Activated CD4-positive, alpha-beta memory T cell treated with anti-CD3 and anti-CD28 coated beads for 36 hours (primary cell): ENCODE results near the gene ERO1B. TPM values are rescaled to one million over a fixed set of nuclear protein-coding genes. Genes with fewer than 3 reads are reported as not detected.
A peak's percentile ranks its signal among the peaks of the same experiment; 100 is the strongest.

Experiments
- CTCF ChIA-PET: fragments of 350-600 bp; sonication (Branson Sonifier 250); formaldehyde crosslinking; loops from one replicate; lab custom pipeline; 2021; ENCODE audit warnings: antibody characterized with exemption, inconsistent platforms; lab: Charles Lee
- POLR2A ChIA-PET: fragments of 350-600 bp; sonication (Branson Sonifier 250); formaldehyde crosslinking; loops from one replicate; lab custom pipeline; 2021; ENCODE audit warnings: antibody characterized with exemption; lab: Charles Lee
- DNase-seq: peaks from one replicate; pipeline ENCODE4 v3.0.0-alpha.2; 2020
- H3K27ac Mint-ChIP-seq: one replicate; pipeline ENCODE4 v1.8.0; 2021; ENCODE audit warnings: mixed read lengths
- H3K27me3 Mint-ChIP-seq: one replicate; pipeline ENCODE4 v1.8.0; 2021; ENCODE audit warnings: mixed read lengths
- H3K36me3 Mint-ChIP-seq: one replicate; pipeline ENCODE4 v1.8.0; 2021; ENCODE audit warnings: mixed read lengths
- H3K4me1 Mint-ChIP-seq: one replicate; pipeline ENCODE4 v1.8.0; 2021; ENCODE audit warnings: low read depth, mixed read lengths
- H3K4me3 Mint-ChIP-seq: one replicate; pipeline ENCODE4 v1.8.0; 2021; ENCODE audit warnings: mild to moderate bottlenecking, mixed read lengths
- H3K9me3 Mint-ChIP-seq: one replicate; pipeline ENCODE4 v1.8.0; 2021; ENCODE audit warnings: mixed read lengths
- intact Hi-C: fragments of 100-400 bp; cut with micrococcal nuclease; formaldehyde crosslinking; loops from one replicate; pipeline ENCODE4 v1.15.1; 2023
- total RNA-seq, 2 experiments: library from RNA; stranded (reverse); gene quantifications; one replicate each; pipeline ENCODE4 v1.2.3, GENCODE V29; 2021

The ERO1B gene
- total RNA-seq, 2 experiments from 2014 or later, result 2.7 to 2.9 TPM

DNA sequence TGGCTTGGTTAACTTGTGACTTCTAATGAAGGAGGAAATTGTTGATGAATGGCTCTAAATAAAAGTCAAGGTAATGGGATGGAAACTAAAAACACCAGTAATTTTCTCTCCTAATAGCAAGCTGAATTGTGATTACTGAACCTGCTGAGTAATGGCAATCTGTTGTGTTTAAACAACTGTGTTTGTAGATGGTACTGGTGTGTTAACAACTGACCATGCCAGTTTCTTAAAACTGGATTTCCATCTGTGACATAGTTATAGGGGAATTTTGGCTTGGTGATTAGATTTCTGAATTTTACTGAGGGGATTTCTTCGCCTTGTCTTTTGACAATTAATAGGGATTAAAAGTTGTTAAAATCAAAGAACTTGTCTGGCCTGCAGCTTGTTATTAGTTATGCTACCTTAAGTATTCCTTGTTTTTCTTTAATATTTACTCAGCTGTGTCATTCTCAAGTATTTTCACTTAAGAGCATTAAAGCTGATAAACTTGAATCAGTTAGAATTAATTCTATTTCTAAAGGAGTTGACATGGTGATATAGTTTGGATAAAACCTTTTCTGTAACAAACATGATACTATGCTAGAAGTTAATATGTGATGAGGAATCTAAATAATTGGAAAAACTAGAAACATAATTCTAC is 7.9 kb upstream of the ERO1B start:
- CTCF ChIA-PET, result no interaction called here
- H3K27me3 Mint-ChIP-seq, result peaks cover 2% of the 10 kb centered on the region
- intact Hi-C loops, result no loop called here
- POLR2A ChIA-PET, result no interaction called here
- no peaks in the 10 kb centered on the region for H3K9me3 Mint-ChIP-seq
- no peak overlapping the region for H3K4me3 Mint-ChIP-seq
- H3K4me1 Mint-ChIP-seq, result peaks cover 8% of the 10 kb centered on the region
- H3K27ac Mint-ChIP-seq, result no peak overlapping the region
- no peak for DNase-seq
- no peaks in the 10 kb centered on the region for H3K36me3 Mint-ChIP-seq

DNA sequence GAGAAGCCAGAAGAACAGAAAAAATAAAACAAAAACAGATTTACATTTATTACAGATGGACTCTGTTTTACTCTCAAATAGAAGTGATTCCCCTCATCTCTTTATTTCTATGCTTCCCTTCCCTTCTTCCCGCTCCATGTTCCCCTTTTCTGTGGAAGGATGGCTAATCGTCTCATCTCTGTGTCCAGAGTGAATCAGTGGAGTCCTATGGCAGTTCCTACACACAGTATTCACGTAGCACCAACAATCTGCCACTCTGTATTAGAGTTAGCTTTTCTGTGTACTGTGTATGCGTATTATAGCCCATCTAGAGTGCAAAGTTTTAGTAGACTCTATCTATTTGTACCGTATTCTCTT is 6.8 kb upstream of the ERO1B start:
- Mint-ChIP-seq H3K27ac (no peak overlapping the region), H3K27me3 (peaks cover 3% of the 10 kb centered on the region), H3K4me1 (peaks cover 18% of the 10 kb centered on the region), H3K9me3 (no peaks in the 10 kb centered on the region), H3K4me3 (no peak overlapping the region), H3K36me3 (no peaks in the 10 kb centered on the region)
- no peak for DNase-seq
- ChIA-PET POLR2A (no interaction called here), CTCF (no interaction called here)
- intact Hi-C loops, result no loop called here

DNA sequence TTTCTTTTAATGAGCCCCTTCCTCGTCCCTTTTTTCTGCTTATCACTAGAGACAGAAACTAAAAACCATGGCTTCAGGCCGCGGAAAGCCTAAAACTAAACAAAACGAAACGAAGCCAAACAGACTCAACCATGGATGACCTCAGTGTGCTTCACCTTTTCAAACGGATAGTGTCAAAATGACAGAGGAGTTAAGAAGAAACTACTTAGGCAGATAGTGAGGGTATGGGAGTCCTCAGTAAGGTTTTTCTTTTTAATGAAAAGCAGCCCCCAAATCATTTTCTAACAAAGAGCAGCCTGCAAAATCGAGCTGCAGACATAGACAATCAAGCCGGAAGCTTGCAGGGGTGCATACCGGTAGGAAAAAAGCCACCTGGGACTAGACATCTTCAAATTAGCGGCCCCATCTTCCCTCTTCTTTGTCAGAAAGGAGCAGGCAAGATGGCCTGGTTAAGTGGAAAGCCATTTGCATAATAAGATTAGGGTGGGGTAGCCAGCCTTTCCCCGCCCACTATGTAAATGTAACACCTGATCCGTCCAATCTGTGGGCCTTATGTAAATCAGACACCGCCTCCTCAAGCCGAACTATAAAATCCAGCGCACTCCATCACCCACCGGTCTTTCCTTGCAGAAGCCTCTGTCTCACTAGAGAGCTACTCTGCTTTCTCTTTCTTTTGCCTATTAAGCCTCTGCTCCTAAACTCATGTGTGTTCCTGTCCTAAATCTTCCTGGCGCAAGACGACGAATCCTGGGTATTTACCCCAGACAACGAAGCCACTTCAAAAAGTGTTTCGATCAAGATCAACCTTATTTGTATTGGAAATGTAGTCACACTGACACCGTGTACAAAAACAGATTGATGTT is 6.2 kb upstream of the ERO1B start:
- no peaks in the 10 kb centered on the region for H3K9me3 Mint-ChIP-seq
- intact Hi-C loops, result no loop called here
- ChIA-PET POLR2A (no interaction called here), CTCF (no interaction called here)
- H3K27ac Mint-ChIP-seq, result no peak overlapping the region
- no peaks in the 10 kb centered on the region for H3K36me3 Mint-ChIP-seq
- DNase-seq, result no peak
- no peak overlapping the region for H3K4me3 Mint-ChIP-seq
- peaks cover 23% of the 10 kb centered on the region for H3K4me1 Mint-ChIP-seq
- H3K27me3 Mint-ChIP-seq, result peaks cover 3% of the 10 kb centered on the region

DNA sequence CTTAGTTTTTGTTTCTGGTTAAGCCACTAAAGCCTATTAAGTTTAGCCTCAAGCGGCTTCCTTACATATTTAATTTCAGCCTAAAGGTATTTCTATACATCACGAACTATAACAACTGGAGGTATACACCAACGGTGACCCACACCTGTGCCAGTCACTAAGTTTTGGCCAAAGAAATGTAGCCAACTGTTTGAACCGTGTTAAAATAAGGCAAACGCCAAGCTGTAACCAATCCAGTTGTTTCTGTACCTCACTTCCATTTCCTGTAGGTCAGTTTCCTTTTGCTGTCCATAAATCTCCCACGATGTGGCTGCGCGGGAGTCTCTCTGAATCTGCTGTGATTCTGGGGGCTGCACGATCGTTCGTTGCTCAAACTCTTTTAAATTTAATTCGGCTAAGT is 5.6 kb upstream of the ERO1B start:
- POLR2A ChIA-PET, result no interaction called here
- Mint-ChIP-seq H3K4me3 (no peak overlapping the region), H3K27ac (no peak overlapping the region), H3K4me1 (peaks cover 29% of the 10 kb centered on the region), H3K36me3 (no peaks in the 10 kb centered on the region), H3K9me3 (no peaks in the 10 kb centered on the region), H3K27me3 (peaks cover 3% of the 10 kb centered on the region)
- CTCF ChIA-PET, result no interaction called here
- DNase-seq, result no peak
- intact Hi-C loops, result no loop called here

DNA sequence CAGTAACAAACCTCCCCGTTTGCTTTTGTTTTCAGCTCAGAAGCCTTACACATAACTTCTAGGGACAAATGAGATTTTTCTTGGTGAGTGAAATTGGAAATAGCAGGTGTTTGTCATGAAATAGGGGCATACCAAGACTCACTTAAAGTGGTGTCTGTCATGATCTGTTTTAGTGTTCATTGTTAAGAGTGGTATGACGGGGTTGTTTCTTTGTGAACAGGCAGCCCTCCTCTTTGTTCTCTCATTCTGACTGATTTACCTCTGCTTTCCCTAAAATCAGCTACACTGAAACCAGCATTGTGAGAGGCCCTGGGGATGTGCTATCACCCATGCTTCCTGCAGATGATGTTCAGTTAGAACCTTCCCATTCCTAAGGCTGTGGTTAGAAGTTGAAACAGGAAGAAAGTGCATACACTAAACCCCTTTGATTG is 2.5 kb upstream of the ERO1B start:
- CTCF ChIA-PET, result interaction anchor here (0.8 to 1.2 kb wide), 2 partner anchors 9 to 110 kb away, joined by 3 read pairs; partner anchors contain the start of gene EDARADD
- DNase-seq, result peak; percentile 62
- no peaks in the 10 kb centered on the region for H3K36me3 Mint-ChIP-seq
- peaks cover 42% of the 10 kb centered on the region for H3K4me1 Mint-ChIP-seq
- H3K27ac Mint-ChIP-seq, result peak overlapping the region; percentile 57
- POLR2A ChIA-PET, result interaction anchor here (0.5 to 1.5 kb wide), 3 partner anchors 112 to 396 kb away, joined by 3 to 6 read pairs (median 3); no protein-coding TSS in a partner anchor
- intact Hi-C loops, result loop anchor here (1.0 to 5.0 kb wide), 11 partner anchors 70 to 417 kb away; partner anchors contain the start of genes HEATR1, LGALS8 and LYST
- peak overlapping the region; percentile 22 for H3K4me3 Mint-ChIP-seq
- peaks cover 1% of the 10 kb centered on the region for H3K27me3 Mint-ChIP-seq
- no peaks in the 10 kb centered on the region for H3K9me3 Mint-ChIP-seq

DNA sequence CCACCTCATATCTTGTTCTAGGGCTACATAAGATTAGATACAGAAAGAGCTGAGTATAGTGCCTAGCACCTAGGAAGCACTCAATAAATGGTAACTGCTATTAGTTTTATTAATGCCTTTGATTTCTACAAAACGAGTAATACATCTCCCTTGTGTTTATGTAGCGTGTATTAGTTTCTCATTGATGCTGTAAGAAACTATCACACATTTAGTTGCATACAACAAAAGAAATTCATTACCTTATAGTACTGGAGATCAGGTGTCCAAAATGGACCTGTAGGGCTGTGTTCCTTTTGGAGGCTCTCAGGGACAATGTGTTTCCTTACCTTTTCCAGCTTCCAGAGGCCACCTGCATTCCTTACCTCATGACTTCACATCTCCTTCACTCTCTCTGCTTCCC is 961 bp upstream of the ERO1B start:
- Mint-ChIP-seq H3K36me3 (no peaks in the 10 kb centered on the region), H3K27me3 (peaks cover 1% of the 10 kb centered on the region), H3K27ac (no peak overlapping the region), H3K4me3 (peak overlapping the region; percentile 78), H3K9me3 (no peaks in the 10 kb centered on the region), H3K4me1 (peaks cover 42% of the 10 kb centered on the region)
- ChIA-PET POLR2A (interaction anchor here (0.6 to 2.2 kb wide), 2 partner anchors 114 to 184 kb away, joined by 3 to 6 read pairs; no protein-coding TSS in a partner anchor), CTCF (interaction anchor here (0.7 kb wide), 1 partner anchor 106 kb away, joined by 3 read pairs; no protein-coding TSS in a partner anchor)
- intact Hi-C loops, result loop anchor here (1.0 to 5.0 kb wide), 9 partner anchors 125 to 513 kb away; partner anchors contain the start of genes GPR137B, HEATR1, LGALS8 and LYST
- no peak for DNase-seq

DNA sequence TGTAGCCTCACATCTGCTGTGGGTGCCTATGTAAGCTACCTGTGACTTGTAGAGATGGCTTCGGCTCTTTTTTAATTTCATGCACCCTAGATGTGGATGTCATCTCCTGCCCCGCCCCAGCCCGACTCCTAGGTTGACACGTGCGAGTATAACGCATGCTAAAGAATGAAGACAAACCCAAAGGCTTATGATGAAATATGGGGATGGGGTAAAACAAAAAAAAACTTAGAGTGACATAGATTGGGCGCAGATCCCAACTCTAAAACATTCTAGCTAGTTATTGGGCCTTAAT is 613 bp upstream of the ERO1B start:
- POLR2A ChIA-PET, result interaction anchor here (0.6 to 2.2 kb wide), 3 partner anchors 114 to 185 kb away, joined by 3 to 6 read pairs (median 3); no protein-coding TSS in a partner anchor
- intact Hi-C loops, result loop anchor here (1.0 to 5.0 kb wide), 9 partner anchors 125 to 513 kb away; partner anchors contain the start of genes GPR137B, HEATR1, LGALS8 and LYST
- Mint-ChIP-seq H3K27me3 (peaks cover 1% of the 10 kb centered on the region), H3K9me3 (no peaks in the 10 kb centered on the region), H3K36me3 (no peaks in the 10 kb centered on the region), H3K4me1 (peaks cover 42% of the 10 kb centered on the region), H3K4me3 (peak overlapping the region; percentile 78), H3K27ac (peak overlapping the region; percentile 69)
- CTCF ChIA-PET, result interaction anchor here (0.7 to 1.1 kb wide), 2 partner anchors 106 to 178 kb away, joined by 3 read pairs; no protein-coding TSS in a partner anchor
- DNase-seq, result peak; percentile 67

DNA sequence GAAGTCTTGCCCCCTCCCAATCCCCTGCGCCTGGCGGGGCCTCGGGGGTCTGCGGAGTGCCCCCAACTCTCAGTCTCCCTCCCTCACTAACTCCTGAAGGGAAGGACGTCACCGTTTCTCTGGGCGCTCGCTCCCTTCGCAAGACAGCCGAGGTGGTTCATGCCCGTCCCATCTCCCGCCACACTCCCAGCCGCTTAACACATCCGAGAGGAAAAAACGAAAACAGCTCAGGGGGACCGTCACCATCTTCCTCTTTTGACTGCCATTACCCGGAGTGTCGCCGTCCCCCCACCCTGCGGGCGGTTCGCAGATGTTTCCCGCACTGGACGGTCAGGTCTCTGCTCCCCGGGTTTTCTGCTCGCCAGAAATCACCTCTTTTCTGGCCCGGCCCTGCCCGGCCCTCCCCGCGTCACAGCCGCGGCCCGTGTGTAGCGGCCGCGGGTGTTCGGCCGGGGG is 532 bp downstream of the ERO1B start:
- H3K4me1 Mint-ChIP-seq, result peaks cover 44% of the 10 kb centered on the region
- H3K27ac Mint-ChIP-seq, result peak overlapping the region; percentile 63
- H3K4me3 Mint-ChIP-seq, result peak overlapping the region; percentile 90
- H3K9me3 Mint-ChIP-seq, result no peaks in the 10 kb centered on the region
- H3K27me3 Mint-ChIP-seq, result peaks cover 1% of the 10 kb centered on the region
- peaks cover 3% of the 10 kb centered on the region for H3K36me3 Mint-ChIP-seq
- intact Hi-C loops, result loop anchor here (2.0 to 5.0 kb wide), 7 partner anchors 124 to 778 kb away; partner anchors contain the start of genes HEATR1, LGALS8 and LYST
- ChIA-PET CTCF (interaction anchor here (1.1 kb wide), 1 partner anchor 177 kb away, joined by 3 read pairs; no protein-coding TSS in a partner anchor), POLR2A (interaction anchor here (0.5 to 2.2 kb wide), 4 partner anchors 29 to 253 kb away, joined by 3 to 6 read pairs (median 4); no protein-coding TSS in a partner anchor)
- DNase-seq, result peak; percentile 41

DNA sequence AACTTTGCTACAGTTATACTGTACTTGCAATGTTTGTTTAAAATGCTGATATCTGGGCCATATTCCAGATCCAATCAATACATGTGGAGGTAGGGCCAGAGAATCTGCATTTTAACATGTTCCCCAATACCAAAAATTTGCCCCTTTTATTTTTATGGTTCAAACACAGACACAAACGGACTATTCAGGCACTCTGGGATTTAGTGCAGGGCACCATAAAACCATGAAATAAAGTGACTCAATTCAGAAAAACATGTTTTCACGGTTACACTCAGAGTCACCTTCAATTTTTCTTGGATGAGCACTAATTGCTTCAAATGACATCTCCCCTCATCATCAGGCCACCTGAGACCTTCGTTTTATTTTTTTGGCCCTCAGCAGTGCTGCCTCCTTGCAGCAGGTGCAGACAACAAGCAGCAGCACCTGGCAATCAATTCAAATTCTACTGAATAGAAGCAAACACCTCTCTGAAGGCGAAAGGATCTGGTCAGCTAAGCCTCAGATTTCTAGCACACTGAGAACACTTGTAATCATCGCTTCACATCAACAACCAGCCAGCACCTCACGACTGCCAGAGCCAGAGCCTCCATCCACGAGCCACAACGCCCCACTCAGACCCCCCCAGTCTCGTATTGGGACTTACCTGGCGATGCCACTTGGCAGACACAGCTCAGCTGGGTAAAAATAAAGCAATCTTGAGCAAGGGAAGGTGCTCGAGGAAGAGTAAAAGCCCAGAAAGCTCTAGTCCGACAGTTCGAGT is 1.1 kb downstream of the ERO1B start:
- POLR2A ChIA-PET, result interaction anchor here (0.5 to 2.2 kb wide), 3 partner anchors 28 to 254 kb away, joined by 3 to 6 read pairs (median 5); no protein-coding TSS in a partner anchor
- intact Hi-C loops, result loop anchor here (2.0 to 5.0 kb wide), 7 partner anchors 123 to 778 kb away; partner anchors contain the start of genes HEATR1, LGALS8 and LYST
- H3K4me1 Mint-ChIP-seq, result peaks cover 51% of the 10 kb centered on the region
- peaks cover 5% of the 10 kb centered on the region for H3K36me3 Mint-ChIP-seq
- CTCF ChIA-PET, result no interaction called here
- peak overlapping the region; percentile 63 for H3K27ac Mint-ChIP-seq
- no peaks in the 10 kb centered on the region for H3K9me3 Mint-ChIP-seq
- H3K27me3 Mint-ChIP-seq, result peaks cover 1% of the 10 kb centered on the region
- peak; percentile 36 for DNase-seq
- H3K4me3 Mint-ChIP-seq, result peak overlapping the region; percentile 90

DNA sequence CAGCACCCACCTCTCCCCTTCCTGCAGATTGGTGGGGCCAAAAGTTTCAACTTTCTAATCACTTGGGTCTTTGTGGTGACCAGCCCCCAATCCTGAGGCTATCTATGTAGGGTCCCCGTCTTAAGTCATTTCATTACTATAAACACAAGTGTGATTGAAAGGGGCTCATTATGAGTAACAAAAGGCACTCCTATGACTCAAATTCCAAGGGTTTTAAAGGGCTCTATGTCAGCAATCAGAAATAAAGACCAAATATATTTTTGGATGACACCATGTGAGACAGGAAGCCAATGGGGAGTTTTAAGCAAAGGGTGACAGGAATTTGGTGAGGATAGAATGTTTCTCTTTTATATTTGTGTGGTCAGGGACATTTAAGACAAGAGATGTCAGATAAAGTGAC is 6.2 kb downstream of the ERO1B start:
- intact Hi-C loops, result no loop called here
- Mint-ChIP-seq H3K4me3 (no peak overlapping the region), H3K27me3 (no peaks in the 10 kb centered on the region), H3K27ac (no peak overlapping the region), H3K36me3 (peaks cover 5% of the 10 kb centered on the region), H3K4me1 (peaks cover 22% of the 10 kb centered on the region), H3K9me3 (no peaks in the 10 kb centered on the region)
- ChIA-PET POLR2A (no interaction called here), CTCF (no interaction called here)
- DNase-seq, result no peak

- CTCF ChIA-PET, result no interaction called here
- intact Hi-C loops, result no loop called here
- Mint-ChIP-seq H3K36me3 (peaks cover 5% of the 10 kb centered on the region), H3K4me1 (peaks cover 17% of the 10 kb centered on the region), H3K9me3 (no peaks in the 10 kb centered on the region), H3K4me3 (no peak overlapping the region), H3K27ac (no peak overlapping the region), H3K27me3 (no peaks in the 10 kb centered on the region)
- POLR2A ChIA-PET, result no interaction called here
- no peak for DNase-seq
Measured at GRCh38 chr1:236275061-236275460, 6.7 kb downstream of the ERO1B start.
